ENCODE data around the gene MBTPS1.

Gene MBTPS1

DNA sequence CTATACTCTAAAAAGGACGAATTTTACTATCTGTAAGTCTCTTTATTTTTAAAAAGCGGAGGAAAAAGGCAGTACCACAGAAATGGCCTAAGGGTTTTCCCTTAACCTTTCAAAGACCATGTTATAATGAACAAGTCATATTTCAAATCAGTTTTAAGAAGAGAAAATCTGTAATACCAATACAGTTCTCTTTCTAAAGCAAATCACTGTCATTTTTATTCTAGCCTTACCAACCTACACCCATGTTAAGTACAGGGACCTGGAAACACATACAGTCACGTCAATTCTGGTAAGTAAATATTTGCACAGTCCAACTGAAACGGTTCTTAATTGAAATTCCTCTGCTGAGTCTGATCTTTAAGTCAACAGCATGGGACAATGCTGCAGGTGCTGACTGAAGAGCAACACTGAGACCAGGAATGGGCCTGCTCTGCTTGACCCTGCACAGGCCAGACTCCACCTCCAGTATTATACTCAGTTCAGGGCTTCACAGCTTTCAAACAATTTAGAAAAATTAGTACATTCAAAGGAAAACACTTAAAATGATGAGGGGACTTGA, 20.2 kb downstream of the MBTPS1 start:
- DNase-seq, result no peak

DNA sequence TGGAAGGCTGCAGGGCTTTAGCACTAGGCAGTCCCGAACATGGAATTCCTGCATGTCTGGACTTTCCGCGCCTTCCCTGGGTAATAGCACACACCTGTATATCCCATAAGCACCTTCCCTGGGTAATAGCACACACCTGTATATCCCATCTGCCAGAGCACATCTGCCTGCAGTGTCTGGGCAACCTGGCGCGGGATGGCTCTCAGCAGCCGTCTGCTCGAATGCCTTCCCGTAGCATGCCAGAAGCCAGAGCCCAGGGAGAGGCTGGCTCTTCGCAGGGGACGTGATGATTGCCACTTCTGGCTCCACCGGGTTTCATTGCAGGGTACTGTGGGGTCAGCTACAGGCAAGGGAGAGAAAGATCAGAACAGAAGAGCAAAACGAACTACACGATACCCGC, 21.3 kb downstream of the MBTPS1 start:
- DNase-seq, result no peak

DNA sequence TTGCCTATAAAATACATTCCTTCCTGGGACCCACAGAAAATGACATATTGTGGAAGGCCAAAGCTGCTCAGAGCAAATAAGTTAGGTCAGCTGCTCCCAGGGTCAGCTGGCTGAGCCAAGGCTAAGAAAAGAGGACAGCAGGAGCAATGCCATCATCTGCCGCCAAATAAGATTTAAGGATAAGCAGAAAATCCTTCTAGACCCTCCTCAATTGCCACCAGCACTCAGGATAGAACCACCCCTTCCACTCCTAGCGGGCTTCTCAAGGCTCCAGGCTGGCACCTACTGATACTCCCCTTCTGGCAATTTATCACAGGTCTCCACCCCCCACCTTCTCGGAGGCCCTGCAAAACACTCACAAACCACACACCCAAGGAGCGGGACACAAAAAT, 22.9 kb downstream of the MBTPS1 start:
- DNase-seq, result no peak

DNA sequence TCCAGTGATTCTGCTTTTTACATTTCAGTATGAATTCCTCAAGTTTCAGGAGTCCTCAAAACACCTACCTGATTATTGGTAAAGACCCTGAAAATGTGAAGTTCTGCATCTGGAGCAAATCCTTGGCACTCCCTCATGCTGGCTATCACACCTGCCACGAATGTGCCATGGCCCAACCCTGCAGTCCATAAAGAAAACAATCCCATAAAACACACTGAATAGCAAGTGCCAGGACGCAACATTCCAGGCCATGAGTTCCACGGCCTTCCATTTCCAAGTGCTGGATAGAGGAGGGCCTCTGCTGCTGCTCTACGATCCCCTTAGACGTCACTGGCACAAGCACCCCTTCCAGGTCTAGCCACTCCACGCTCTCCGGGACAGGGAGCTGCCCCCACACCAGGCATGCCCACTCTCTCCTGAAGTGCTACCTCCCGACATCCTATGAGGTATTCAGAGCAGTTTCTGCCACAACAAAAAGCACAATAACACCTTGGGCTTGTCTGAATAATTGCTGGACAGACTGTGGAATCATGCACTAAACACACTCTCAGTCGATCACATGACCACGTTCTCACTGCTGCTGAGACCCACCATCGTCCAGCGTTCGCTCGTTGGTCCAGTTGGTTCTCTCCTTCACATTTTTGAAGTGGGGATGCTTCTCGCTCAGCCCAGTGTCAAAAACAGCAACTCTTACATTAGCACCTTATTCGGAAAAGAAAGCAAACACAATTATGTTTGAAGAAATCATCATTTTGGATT, 23.4 kb downstream of the MBTPS1 start:
- no peak for DNase-seq

DNA sequence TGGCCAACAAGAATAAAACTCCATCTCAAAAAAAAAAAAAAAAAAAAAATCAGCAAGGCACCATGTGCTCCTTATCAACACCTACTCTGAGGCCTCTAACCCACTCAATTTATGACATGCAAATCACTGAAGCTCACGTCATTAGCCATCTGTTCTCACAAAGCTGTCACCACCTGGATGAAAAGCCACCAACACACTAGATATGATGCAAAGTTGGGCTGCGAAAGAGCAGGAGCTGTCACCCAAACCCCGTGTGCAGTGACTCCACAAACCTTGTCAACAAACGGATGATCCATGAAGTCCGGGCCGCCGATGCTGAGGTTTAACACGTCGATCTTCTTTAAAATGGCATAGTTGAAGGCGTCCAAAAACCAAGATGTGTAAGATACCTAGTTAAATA, 25.3 kb downstream of the MBTPS1 start:
- no peak for DNase-seq

DNA sequence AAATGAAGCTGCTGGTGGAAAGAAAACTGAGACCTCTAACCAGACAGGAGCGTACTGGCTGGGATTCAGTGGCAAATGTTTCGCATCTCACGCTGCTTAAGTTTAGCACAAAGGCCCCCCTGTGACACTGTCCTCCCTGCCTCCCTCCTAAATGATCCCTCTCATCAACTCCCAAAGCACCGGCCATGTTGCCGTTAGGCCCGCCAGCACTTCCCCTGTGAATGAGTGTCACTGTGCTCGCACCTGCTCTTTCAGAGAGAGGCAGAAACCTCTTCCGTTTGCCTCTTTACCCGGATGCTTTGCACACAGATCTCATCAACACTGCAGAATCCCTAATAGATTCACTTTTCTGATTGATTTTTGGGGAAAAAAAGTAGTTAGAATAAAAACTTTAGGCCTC, 26.5 kb downstream of the MBTPS1 start:
- no peak for DNase-seq

DNA sequence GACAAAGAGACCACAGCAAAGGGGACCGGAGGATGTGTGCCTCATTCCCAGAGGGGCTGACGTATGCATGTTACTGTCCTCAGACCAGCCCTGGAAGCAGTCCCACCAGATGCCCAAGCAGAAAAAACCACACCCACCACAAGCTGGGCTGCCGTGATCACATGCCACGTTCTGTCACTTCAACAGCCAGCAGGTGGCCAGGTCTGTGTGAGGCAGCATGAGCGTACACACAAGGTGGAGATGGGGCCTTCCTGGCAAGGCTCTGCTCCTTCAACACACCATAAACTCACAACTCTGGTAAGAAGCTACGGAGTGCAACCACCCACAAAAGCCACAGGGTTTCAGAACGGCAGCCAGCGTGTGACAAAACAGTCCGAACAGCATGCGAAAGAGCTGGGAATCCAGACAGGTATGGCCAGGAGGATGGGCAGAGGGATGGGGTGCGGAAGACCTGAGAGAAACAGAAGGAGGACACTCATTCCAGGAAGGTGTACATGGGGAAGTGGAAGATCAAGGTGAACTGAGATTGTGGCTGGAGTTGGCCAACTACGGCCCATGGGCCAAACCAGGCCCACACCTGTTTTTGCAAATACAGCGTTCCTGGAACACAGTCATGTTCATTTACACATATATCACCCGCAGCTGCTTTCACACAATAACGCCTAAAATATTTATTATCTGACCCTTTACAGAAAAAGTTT, 27.9 kb downstream of the MBTPS1 start:
- DNase-seq, result peak; percentile 27

DNA sequence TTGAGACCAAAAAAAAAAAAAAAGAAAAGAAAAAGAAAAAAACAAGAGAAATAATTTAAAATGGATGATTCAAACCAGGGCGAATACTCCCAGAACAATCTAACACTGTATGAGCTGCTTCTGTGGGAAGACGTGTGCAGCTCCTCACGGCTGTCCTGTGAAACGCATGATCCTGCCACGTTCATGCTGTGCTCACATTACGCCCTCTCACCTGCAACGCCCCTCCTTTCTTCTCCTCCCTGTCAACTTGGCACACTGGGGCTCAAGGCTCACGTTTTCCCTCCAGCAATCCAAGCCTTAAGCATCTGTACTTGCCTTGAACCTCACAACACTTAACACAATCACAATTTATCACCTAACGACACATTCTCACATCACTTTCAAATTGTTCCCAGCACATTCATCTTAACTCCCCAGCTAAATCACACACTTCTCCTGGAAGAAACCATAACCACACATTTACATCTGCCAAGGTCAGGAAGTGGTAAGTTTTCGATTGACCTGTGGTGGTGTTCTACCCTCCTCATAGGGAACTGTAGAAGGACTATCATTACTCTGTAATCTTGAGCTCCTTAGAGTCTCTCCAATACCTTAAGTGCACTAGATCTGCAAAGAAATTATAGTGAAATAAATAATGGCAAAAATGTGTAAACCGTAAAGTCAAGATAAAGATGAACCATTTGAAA, 29.1 kb downstream of the MBTPS1 start:
- DNase-seq, result no peak

DNA sequence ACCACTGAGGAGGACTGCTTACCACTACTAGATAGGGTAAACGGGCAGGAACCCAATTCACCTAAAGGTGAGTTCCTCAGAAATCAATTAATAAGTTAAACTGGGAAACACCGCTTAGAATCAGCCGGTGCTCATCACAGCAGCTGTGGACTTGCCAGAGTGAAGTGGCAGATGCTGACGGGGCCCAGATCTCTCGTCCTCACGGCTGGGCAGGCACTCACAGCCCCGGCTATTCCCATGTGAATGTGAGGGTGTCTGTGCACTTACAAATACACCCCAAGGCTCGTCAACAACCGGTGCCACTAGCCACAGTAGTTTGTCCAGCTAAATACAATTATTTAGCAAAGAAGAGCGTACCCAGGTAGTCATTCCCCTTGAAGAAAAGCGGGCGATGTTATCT, 29.7 kb downstream of the MBTPS1 start:
- DNase-seq, result no peak

DNA sequence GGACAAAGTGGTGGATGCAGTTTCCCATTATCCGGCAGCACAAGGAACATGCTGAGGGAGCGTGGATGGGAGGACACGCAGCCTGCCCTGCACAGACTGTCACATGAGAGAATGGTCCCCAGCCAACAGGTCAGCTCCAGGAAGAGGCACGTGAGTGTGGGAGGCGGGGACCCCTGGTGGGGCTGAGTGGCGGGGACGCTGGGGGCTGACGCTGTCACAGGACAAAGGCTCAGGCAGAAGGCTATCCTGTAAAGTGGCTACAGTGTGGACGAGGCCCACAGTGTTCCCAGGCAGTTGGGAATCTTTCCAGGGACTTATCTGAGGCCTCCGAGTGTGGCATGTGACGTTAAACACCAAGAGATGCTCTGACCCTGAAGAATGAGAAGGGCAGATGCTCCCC, 30.4 kb downstream of the MBTPS1 start:
- DNase-seq, result no peak

DNA sequence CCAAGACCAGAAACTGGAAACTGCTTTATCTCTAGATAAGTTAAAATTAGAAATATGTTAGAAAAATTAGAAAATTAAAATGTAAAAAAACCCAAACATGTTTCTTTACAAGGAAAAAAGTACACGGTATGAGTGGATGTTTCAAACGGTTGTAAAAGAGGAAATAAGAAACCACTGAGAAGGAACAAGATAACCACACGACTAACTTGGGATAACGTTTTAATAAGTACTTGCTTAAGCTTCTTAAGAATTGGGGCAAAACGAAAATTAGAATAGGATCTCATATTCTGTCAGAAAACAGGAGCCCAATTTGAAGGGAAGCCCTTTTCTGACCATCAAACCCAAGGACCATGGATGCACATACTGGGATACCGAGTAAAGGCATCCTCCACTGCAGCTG, 31.0 kb downstream of the MBTPS1 start:
- no peak for DNase-seq

DNA sequence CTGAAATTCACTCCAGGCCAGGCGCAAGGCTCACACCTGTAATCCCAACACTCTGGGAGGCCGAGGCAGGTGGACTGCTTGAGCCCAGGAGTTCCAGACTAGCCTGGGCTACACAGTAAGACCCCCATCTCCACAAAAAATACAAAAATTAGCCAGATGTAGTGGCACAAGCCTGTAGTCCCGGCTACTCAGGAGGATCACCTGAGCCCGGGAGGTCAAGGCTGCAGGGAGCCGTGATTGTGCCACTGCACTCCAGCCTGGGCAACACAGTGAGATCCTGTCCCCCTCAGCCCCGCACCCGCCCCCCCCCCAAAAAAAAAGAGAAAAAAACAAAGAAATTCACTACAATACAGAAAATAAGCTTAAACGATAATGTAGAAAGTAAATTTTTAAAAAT, 31.5 kb downstream of the MBTPS1 start:
- DNase-seq, result no peak

DNA sequence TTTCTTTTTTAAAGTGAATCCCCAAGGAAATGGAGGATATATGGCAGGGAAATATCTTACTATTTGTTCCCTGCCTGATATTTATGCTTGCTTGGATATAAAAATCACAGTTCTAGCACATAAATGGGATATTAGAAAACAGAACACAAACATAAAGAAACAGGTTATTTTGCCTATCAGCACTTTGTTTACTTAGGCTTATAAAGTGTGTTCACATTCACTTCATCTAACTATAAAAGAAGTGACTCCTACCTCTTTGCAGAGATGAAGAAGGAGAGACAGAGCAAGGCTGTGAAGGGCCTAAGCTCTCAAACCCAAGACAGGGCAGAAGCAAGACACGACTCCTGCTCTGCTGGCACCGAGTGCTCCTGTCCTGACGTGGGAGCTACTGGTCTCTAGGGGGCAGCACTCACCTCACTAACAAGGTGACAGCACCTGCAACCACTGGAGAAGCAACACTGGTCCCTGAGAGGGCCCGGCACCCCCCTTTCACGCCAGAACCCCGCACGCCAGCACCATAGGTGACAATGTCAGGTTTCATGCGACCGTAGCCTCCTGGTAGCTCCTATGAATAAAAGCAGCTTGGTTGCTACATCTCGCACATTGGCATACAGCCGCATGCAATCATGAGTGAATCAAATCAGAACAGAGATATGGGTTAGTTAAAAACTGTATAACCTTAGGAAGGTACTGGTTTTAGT, 32.0 kb downstream of the MBTPS1 start:
- peak; percentile 68 for DNase-seq

DNA sequence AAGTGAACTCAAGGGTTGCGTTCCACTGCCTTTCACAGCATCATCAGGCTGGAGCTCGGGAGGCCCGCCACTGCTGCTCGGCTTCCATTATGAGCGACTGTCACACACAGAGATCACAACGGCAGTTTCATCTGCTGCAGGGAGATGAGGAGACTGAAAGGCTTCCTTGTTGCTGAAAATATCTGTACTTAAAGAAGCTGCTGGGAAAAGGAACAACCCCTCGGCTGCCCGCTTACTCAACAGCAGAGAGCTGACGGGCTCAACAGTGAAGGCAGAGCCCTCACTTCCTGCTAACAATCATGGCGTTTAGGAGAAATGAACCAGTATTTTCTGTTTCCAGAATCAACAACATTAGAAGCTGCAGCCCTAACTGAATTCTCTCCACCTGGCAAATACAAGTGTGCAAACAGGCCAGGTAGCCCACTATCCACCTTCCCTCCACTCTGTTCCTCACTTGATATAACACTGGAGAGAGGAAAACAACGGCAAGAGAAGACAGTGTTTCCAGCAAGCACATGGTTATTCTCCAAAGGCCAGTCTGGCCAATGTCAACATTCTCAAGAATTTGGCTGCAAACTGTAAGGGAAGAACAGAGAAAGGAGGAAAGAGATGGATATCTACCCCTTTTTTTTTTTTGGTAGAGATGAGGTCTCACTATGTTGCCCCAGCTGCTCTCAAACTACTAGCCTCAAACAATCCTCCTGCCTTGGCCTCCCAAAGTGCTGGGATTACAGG, 33.7 kb downstream of the MBTPS1 start:
- DNase-seq, result no peak

DNA sequence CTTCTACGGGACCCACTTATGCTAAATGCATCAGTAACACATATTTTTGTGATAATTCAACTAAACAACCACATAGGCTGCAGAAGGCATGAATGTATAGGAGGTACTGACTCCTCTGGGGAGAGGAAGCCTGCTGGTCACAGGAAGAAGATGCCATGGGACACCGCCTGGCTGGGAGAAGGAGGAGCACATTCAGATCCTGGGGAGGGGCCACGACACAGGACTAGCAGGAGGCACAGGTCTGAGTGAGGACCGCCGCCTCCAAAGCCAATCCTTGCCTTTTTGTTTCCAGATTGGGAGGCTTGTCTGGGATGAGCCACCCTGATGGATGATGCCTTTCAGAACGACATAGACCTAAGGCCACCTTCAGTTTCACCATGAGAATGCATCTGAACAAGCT, 34.6 kb downstream of the MBTPS1 start:
- no peak for DNase-seq

DNA sequence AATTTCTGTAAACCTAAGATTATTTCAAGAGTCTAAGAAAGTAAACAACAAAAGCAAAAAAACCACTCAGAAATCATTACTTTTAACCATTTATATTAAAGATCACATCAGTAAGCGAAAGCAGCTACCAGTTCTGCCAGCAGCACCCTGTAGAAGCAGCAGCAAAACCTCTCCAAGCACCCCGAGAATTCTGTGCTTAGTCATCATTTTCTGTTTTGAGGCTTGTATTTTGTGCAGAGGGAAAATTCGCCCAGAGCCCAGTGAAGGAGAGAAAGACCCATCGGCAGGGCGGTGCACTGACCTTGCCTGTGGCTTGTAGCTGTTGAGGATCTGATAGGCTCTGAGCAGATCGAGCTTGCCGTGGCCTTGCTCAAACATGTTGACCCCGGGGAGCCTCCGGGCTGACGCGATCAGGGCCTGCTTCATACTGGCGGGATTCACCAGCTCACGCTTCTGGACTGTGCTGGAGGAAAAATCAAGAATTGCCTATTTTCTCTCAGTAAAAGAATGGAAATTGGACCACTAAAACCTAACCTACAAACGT, 35.2 kb downstream of the MBTPS1 start:
- DNase-seq, result no peak

DNA sequence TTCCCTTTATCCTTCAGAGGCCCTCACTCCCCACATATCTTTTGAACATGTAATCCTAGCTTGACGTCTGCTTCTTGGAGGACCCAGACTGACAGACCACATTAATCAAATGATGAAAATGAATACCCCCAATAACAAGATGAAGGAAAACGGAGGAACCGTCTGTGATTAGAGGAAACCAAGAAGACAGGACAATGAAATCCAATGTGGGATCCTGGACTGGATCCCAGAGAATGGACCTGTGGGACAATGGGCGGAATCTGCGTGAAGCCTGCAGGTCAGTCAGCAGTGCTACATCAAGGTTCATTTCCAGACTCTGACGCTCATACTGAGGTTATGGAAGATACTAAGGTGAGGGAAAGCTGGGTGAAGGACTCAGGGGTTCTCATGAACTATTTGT, 35.9 kb downstream of the MBTPS1 start:
- DNase-seq, result no peak

DNA sequence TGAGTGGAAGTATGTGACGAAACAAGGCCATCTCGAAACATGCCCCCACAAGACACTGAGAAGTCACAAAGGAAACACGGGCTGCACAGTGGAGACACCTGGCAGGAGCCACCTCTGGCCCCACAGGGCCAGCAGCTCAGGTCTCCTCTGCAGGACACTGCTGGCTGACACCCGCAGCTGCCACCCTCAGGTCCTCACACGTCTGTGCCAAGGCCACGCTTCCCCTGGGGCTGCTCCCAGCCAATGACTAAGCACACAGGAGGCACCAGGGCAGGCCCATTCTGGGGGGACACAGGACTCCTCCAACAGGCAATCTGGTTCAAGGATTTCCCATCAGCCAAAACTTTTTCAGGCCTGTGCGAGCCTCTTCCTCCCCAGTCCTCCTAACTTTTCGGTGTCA, 36.4 kb downstream of the MBTPS1 start:
- no peak for DNase-seq

DNA sequence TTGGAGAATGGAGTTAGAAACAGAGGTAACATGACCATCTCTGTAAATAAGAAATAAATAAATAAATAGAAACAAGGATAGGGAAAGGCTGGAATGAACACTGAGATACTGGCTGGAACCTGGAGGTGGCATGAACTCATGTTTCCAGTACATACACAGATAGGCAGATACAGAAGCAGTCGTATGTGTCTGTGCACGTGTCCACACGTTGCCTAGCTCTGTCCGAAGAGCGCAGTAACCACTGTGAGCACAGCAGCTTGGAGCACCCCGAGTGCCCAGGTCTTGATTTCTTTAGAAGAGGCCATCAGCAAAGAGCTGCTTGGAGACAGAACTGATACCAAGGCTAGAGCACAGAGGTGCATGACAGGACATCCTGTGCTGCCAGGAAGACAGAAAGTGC, 37.1 kb downstream of the MBTPS1 start:
- no peak for DNase-seq

DNA sequence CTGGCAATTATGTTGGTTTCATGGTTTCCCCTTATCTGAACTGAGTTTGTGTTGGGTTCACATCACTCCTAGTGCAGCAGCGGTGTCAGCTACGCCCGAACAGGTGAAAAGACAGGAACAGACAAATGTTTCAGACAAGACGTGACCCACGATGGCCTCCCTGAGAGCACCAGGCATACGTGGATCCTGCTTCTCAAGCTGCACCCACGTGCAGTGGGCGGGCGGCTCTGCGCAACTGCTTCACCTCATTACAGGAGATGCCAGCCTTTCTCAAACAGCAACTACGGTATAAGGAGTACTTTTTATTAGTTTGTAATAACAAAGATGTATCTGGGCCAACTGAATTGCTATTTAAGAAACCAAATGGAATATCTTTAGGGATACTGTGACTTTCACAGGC, 41.4 kb downstream of the MBTPS1 start:
- DNase-seq, result no peak

DNA sequence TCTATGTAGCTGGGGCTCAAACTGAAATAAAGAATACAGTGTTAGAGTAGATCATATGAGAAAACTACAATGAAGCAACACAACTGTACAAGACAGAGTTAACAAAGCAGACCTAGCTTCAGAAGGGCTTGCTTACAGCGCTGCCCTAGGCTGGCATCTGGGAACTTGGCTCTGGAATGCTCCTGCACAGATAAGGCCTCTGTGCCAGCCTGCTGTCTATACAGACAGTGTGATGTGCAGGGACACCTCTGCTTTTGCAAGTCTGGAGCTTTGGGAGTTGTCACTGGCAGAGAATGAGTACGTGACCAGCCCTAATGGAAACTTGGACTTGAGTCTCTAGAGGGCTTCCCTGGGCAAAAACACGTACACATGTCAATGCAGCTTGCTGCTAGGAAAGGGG, 42.0 kb downstream of the MBTPS1 start:
- DNase-seq, result no peak

DNA sequence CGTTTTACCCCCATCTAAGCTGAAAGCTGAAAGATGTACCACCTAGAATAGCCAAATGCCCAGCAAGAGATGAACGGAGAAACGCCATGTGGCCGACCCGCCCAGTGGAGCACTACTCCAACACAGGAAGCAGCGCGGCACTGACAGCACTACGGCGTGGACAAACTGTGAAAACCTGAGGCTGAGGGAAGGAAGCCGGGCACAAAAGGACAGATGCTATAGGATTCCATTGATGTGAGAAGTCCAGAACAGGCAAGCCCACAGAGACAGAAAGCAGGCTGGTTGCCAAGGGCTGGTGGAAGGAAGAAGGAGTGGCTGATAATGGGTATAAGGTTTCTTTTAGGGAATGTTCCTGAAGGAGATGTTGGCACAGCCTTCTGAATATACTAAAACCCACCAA, 44.7 kb downstream of the MBTPS1 start:
- no peak for DNase-seq
